ENCODE data around the gene C1orf53. TPM values are rescaled to one million over a fixed set of nuclear protein-coding genes. Genes with fewer than 3 reads are reported as not detected.

Gene C1orf53
- total RNA-seq, 1 experiment from 2014 or later, result 6.0 TPM

DNA sequence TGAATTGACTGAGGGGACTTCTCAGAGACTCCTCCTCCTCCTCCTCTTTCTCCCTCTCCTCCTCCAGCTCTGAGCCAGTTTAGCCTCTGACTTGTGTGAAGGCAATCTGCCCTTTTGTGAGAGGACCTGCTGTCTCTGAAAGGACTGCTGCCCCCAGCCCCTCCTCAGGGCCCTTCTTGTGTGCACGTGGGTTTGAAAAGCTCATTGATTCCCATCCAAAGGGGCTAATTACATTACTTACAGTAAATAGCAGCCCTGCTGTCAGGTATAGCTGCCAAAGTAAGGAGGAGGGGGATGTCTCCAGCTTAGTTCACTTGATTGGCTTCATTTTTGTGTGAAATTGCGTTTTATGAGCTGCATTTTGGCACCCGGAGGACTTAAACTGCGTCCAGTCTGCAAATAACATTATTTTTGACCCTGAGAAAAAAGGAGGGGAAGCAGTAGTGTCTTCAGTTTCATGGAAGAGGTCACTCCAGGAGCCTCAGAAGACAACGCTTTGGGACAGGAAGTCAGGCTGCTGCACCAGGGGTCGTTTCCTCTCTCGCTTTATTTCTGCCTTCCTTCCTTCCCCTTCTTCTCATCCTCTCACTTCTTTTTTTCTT lies 12.9 kb downstream of the C1orf53 start:
- no peaks in the 10 kb centered on the region for H4K20me1 ChIP-seq (ENCODE audit: insufficient read depth)
- H3K9me2 ChIP-seq (ENCODE audit: insufficient read depth), result no peaks in the 10 kb centered on the region
- ChIA-PET POLR2A (ENCODE audit: unreplicated experiment) (interaction anchor here (0.6 kb wide), 1 partner anchor 65 kb away, joined by 8 read pairs; no protein-coding TSS in a partner anchor), CTCF (interaction anchor here (0.6 to 1.3 kb wide), 5 partner anchors 15 to 890 kb away, joined by 3 to 16 read pairs (median 3); no protein-coding TSS in a partner anchor)
- intact Hi-C loops (cut with micrococcal nuclease; ENCODE audit: unreplicated experiment), result loop anchor here (5.0 to 10.0 kb wide), 2 partner anchors 223 to 359 kb away; no protein-coding TSS in a partner anchor
- no peaks in the 10 kb centered on the region for H3K9me3 ChIP-seq (ENCODE audit: insufficient read depth, low read depth)
- H3K4me3 ChIP-seq, result peak overlapping the region; percentile 78
- no peaks in the 10 kb centered on the region for H3K79me2 ChIP-seq (ENCODE audit: low read depth)
- no peaks in the 10 kb centered on the region for H3K36me3 ChIP-seq (ENCODE audit: low read depth)
- H3F3A ChIP-seq (ENCODE audit: insufficient read depth, low read depth), result no peaks in the 10 kb centered on the region
- peaks cover 13% of the 10 kb centered on the region; the same call in 1 of the 2 replicates for H3K27me3 ChIP-seq (ENCODE audit: insufficient read depth, low read depth)
- TF ChIP-seq CTCF (conservative IDR thresholded peaks at IDR 0.05), result no peak
- TF ChIP-seq EZH2 (IDR thresholded peaks at IDR 0.05; ENCODE audit: low read depth), result no peak
- no TSS peak for BruUV-seq (replicated peaks)
- DNase-seq, result no peak
- H3K4me1 ChIP-seq (replicated peaks; ENCODE audit: insufficient read depth), result peaks cover 14% of the 10 kb centered on the region
- peak overlapping the region; percentile 94 for H2AFZ ChIP-seq
- H3K4me2 ChIP-seq, result peak overlapping the region; percentile 99
- H3K27ac ChIP-seq, result no peak overlapping the region

DNA sequence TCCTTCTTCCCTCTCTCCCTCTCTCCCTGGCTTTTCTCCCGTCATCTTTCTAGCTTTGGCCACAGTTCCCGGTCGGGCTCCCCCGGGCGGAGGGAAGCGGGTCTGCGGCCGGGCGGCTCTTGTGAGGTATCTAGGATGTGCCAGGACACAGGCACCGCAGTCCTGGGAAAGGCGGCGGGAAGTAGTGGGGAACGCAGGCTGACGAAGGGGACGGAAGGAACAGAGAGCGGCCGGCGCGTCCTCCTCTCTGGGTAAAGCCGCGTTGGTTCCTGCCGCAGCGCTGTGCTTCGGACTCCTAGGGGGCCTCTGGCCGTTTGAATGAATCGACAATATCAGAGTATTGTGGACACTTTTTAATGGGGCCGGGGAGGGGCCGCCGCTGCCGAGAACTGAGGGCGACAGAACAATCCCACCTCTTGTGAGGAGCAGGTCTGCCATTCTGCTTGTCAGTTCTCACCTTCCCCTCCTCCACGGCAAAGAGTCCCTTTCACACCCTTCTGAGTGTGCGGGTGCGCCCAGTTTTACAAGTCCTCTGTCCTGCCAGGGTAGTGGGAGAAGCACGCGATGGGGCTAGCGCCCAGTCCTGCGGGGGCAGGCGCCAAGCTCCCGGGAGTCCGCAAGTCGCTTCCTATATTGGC lies 13.6 kb downstream of the C1orf53 start:
- H4K20me1 ChIP-seq (ENCODE audit: insufficient read depth), result no peaks in the 10 kb centered on the region
- no TSS peak for BruUV-seq (replicated peaks)
- no peaks in the 10 kb centered on the region for H3K79me2 ChIP-seq (ENCODE audit: low read depth)
- H2AFZ ChIP-seq, result peak overlapping the region; percentile 94
- no peaks in the 10 kb centered on the region for H3K9me2 ChIP-seq (ENCODE audit: insufficient read depth)
- peaks cover 13% of the 10 kb centered on the region; the same call in 1 of the 2 replicates for H3K27me3 ChIP-seq (ENCODE audit: insufficient read depth, low read depth)
- DNase-seq, result peak; percentile 63 to 64
- intact Hi-C loops (cut with micrococcal nuclease; ENCODE audit: unreplicated experiment), result loop anchor here (5.0 to 10.0 kb wide), 2 partner anchors 224 to 359 kb away; no protein-coding TSS in a partner anchor
- no peaks in the 10 kb centered on the region for H3K9me3 ChIP-seq (ENCODE audit: insufficient read depth, low read depth)
- H3K4me2 ChIP-seq, result peak overlapping the region; percentile 99
- peak; percentile 76 for TF ChIP-seq CTCF (conservative IDR thresholded peaks at IDR 0.05)
- no peak for TF ChIP-seq EZH2 (IDR thresholded peaks at IDR 0.05; ENCODE audit: low read depth)
- peak overlapping the region; percentile 78 for H3K4me3 ChIP-seq
- ChIA-PET POLR2A (ENCODE audit: unreplicated experiment) (interaction anchor here (0.5 to 0.6 kb wide), 3 partner anchors 13 to 797 kb away, joined by 3 to 8 read pairs (median 6); partner anchors contain the start of gene C1orf53), CTCF (interaction anchor here (0.7 to 1.2 kb wide), 4 partner anchors 12 to 890 kb away, joined by 3 to 16 read pairs (median 4); no protein-coding TSS in a partner anchor)
- no peaks in the 10 kb centered on the region for H3F3A ChIP-seq (ENCODE audit: insufficient read depth, low read depth)
- no peaks in the 10 kb centered on the region for H3K36me3 ChIP-seq (ENCODE audit: low read depth)
- H3K27ac ChIP-seq, result no peak overlapping the region
- peaks cover 14% of the 10 kb centered on the region for H3K4me1 ChIP-seq (replicated peaks; ENCODE audit: insufficient read depth)

GRCh38 chr1:197916500-197916983 lies 14.1 kb downstream of the C1orf53 start:
- H3K9me2 ChIP-seq (ENCODE audit: insufficient read depth), result no peaks in the 10 kb centered on the region
- H3K27me3 ChIP-seq (ENCODE audit: insufficient read depth, low read depth), result peaks cover 13% of the 10 kb centered on the region; the same call in 1 of the 2 replicates
- ChIA-PET POLR2A (ENCODE audit: unreplicated experiment) (interaction anchor here (0.5 to 0.7 kb wide), 5 partner anchors 11 to 796 kb away, joined by 3 to 10 read pairs (median 6); partner anchors contain the start of gene C1orf53), CTCF (interaction anchor here (0.6 to 1.1 kb wide), 4 partner anchors 11 to 79 kb away, joined by 3 to 10 read pairs (median 4); no protein-coding TSS in a partner anchor)
- H4K20me1 ChIP-seq (ENCODE audit: insufficient read depth), result no peaks in the 10 kb centered on the region
- H3K4me3 ChIP-seq, result peak overlapping the region; percentile 78
- no peak for DNase-seq
- no peaks in the 10 kb centered on the region for H3F3A ChIP-seq (ENCODE audit: insufficient read depth, low read depth)
- peak overlapping the region; percentile 94 for H2AFZ ChIP-seq
- no TSS peak for BruUV-seq (replicated peaks)
- no peaks in the 10 kb centered on the region for H3K9me3 ChIP-seq (ENCODE audit: insufficient read depth, low read depth)
- intact Hi-C loops (cut with micrococcal nuclease; ENCODE audit: unreplicated experiment), result loop anchor here (5.0 to 10.0 kb wide), 2 partner anchors 224 to 358 kb away; no protein-coding TSS in a partner anchor
- no peak for TF ChIP-seq EZH2 (IDR thresholded peaks at IDR 0.05; ENCODE audit: low read depth)
- no peaks in the 10 kb centered on the region for H3K79me2 ChIP-seq (ENCODE audit: low read depth)
- no peak overlapping the region for H3K27ac ChIP-seq
- H3K4me1 ChIP-seq (replicated peaks; ENCODE audit: insufficient read depth), result peaks cover 14% of the 10 kb centered on the region
- H3K36me3 ChIP-seq (ENCODE audit: low read depth), result no peaks in the 10 kb centered on the region
- H3K4me2 ChIP-seq, result peak overlapping the region; percentile 99
